ENCODE measurements around the gene RRP7A.
"Not testable (repeated sequence)": the region's sequence is repeated elsewhere in the genome, so short reads cannot be mapped to it uniquely, and the experiment has no call there.

The RRP7A gene

DNA sequence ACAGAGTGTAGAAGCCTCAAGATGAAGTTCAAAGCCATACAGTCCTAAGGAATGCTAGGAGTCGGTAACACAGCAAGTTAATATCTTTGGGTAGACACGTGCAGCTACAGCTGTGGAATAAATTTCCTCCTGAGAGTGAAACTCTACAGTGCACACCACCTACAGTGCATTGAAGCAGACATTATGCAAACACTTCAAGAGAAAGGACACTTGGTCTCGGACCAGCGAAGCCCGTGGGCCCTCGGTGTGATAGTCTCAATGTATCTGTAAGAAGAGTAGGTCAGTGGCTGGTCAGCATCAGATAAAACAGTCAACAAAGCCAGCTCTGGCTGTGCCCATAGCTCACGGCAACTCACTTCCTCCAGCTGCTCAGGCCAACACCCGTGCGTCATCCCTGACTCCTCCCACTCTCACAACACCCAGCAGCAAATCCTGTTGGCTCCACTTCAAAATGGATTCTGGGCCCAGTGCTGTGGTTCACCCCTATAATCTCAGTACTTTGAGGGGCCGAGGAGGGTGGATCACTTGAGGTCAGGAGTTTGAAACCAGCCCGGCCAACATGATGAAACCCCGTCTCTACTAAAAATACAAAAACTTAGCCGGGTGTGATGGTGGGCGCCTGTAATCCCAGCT lies 17.7 kb upstream of the RRP7A start:
- H3K36me3 ChIP-seq (ENCODE audit: control insufficient read depth in 4 of 4, insufficient read depth in 4 of 4, low read length in 3 of 4); CTCF ChIA-PET; H3K27me3 ChIP-seq (replicated peaks in 2 of 5; ENCODE audit: control insufficient read depth in 4 of 5, insufficient read depth in 5 of 5, low read length in 4 of 5); H3K4me1 ChIP-seq (ENCODE audit: control extremely low read depth in 1 of 4, control insufficient read depth in 4 of 4, insufficient read depth in 4 of 4, low read length in 3 of 4); H3K9me3 ChIP-seq (ENCODE audit: control extremely low read depth in 1 of 5, control insufficient read depth in 4 of 5, insufficient read depth in 2 of 5, low read depth in 1 of 5, low read length in 4 of 5); H3K27ac ChIP-seq (ENCODE audit: insufficient read depth in 1 of 2, low read depth in 1 of 2, low read length in 2 of 2, poor library complexity in 1 of 2, severe bottlenecking in 2 of 2); H3K4me3 ChIP-seq (ENCODE audit: control insufficient read depth in 1 of 7, extremely low read depth in 1 of 7, insufficient read depth in 4 of 7, low read depth in 2 of 7, low read length in 6 of 7); POLR2A ChIA-PET; DNase-seq: not testable (repeated sequence)
- WGBS (ENCODE audit: insufficient coverage), result 97% methylated on average over 5 of the region's 14 CpGs

DNA sequence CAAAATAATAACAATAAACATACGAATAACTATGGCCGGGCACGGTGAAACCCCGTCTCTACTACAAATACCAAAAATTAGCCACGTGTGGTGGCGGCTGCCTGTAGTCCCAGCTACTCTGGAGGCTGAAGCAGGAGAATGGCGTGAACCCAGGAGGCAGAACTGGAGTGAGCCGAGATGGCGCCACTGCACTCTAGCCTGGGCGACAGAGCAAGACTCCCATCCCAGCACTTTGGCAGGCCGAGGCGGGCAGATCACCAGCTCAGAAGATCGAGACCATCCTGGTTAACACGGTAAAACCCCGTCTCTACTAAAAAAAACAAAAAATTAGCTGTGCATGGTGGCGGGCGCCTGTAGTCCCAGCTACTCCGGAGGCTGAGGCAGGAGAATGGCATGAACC lies 17.0 kb upstream of the RRP7A start:
- H3K36me3 ChIP-seq (ENCODE audit: control insufficient read depth in 4 of 4, insufficient read depth in 4 of 4, low read length in 3 of 4); CTCF ChIA-PET; DNase-seq; H3K27ac ChIP-seq (ENCODE audit: insufficient read depth in 1 of 2, low read depth in 1 of 2, low read length in 2 of 2, poor library complexity in 1 of 2, severe bottlenecking in 2 of 2); H3K4me3 ChIP-seq (ENCODE audit: control insufficient read depth in 1 of 7, extremely low read depth in 1 of 7, insufficient read depth in 4 of 7, low read depth in 2 of 7, low read length in 6 of 7); POLR2A ChIA-PET; H3K4me1 ChIP-seq (ENCODE audit: control extremely low read depth in 1 of 4, control insufficient read depth in 4 of 4, insufficient read depth in 4 of 4, low read length in 3 of 4); H3K9me3 ChIP-seq (ENCODE audit: control extremely low read depth in 1 of 5, control insufficient read depth in 4 of 5, insufficient read depth in 2 of 5, low read depth in 1 of 5, low read length in 4 of 5); H3K27me3 ChIP-seq (replicated peaks in 2 of 5; ENCODE audit: control insufficient read depth in 4 of 5, insufficient read depth in 5 of 5, low read length in 4 of 5): not testable (repeated sequence)
- WGBS (ENCODE audit: insufficient coverage), result 96% methylated on average over 14 of the region's 18 CpGs

DNA sequence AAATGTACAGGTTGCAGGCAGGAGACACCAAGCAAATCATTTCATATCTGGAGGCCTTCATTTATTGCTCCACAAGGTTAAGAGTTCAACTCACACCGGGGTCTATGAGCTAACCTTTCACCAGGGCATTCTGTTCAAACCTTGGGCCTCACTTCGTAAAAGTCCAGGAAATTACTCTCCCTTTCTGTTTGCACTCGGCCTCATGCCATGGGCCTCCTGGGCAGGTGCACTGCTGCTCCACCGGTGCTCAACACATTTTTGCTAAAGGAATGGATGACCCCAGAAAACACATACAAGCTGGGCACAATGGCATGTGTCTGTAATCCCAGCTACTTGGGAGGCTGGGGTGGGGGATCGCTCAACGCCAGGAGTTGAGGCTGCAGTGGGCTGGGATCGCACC lies 16.6 kb upstream of the RRP7A start:
- H3K27me3 ChIP-seq (replicated peaks in 2 of 5; ENCODE audit: control insufficient read depth in 4 of 5, insufficient read depth in 5 of 5, low read length in 4 of 5), result no peaks in the 10 kb centered on the region
- no peak overlapping the region for H3K27ac ChIP-seq (ENCODE audit: insufficient read depth in 1 of 2, low read depth in 1 of 2, low read length in 2 of 2, poor library complexity in 1 of 2, severe bottlenecking in 2 of 2)
- CTCF ChIA-PET, result no interaction called here
- no peaks in the 10 kb centered on the region for H3K9me3 ChIP-seq (ENCODE audit: control extremely low read depth in 1 of 5, control insufficient read depth in 4 of 5, insufficient read depth in 2 of 5, low read depth in 1 of 5, low read length in 4 of 5)
- POLR2A ChIA-PET, result no interaction called here
- DNase-seq, result no peak
- no peaks in the 10 kb centered on the region for H3K36me3 ChIP-seq (ENCODE audit: control insufficient read depth in 4 of 4, insufficient read depth in 4 of 4, low read length in 3 of 4)
- no peak overlapping the region for H3K4me3 ChIP-seq (ENCODE audit: control insufficient read depth in 1 of 7, extremely low read depth in 1 of 7, insufficient read depth in 4 of 7, low read depth in 2 of 7, low read length in 6 of 7)
- WGBS (ENCODE audit: insufficient coverage), result 94% methylated on average over 6 of the region's 7 CpGs
- peaks cover 0 to 2% (median under 1%) of the 10 kb centered on the region in 4 experiments for H3K4me1 ChIP-seq (ENCODE audit: control extremely low read depth in 1 of 4, control insufficient read depth in 4 of 4, insufficient read depth in 4 of 4, low read length in 3 of 4)

DNA sequence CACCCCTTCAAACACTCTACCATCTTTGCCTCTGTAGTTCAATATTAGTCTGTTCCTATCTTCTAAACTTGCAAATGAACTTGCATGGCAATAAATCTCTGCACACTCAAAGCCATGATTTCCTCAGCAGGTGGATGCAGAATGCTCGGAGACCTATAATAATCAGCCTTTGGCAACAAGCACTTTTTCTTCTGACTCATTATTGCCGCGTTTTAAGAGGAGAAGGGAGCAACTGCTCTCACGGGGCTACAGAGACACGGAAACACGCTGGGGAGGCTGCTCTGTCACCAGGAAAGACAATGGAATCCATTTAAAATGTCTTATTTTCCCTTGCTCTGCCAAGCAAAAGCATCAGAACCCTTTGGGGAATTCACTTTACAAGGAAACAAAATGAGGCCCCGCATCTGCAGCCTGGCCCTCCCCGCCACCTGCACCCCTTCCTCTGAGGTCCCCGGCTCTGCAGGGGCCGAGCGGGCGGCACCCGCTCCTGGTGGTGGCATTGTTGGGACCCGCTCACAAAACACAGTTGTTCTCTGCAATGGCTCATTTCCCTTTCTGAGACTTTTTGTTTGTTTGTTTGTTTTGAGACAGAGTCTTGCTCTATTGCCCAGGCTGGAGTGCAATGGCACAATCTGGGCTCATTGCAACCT lies 15.6 kb upstream of the RRP7A start:
- POLR2A ChIA-PET; H3K4me3 ChIP-seq (ENCODE audit: control insufficient read depth in 1 of 7, extremely low read depth in 1 of 7, insufficient read depth in 4 of 7, low read depth in 2 of 7, low read length in 6 of 7); H3K27ac ChIP-seq (ENCODE audit: insufficient read depth in 1 of 2, low read depth in 1 of 2, low read length in 2 of 2, poor library complexity in 1 of 2, severe bottlenecking in 2 of 2); H3K4me1 ChIP-seq (ENCODE audit: control extremely low read depth in 1 of 4, control insufficient read depth in 4 of 4, insufficient read depth in 4 of 4, low read length in 3 of 4); CTCF ChIA-PET; DNase-seq; H3K9me3 ChIP-seq (ENCODE audit: control extremely low read depth in 1 of 5, control insufficient read depth in 4 of 5, insufficient read depth in 2 of 5, low read depth in 1 of 5, low read length in 4 of 5); H3K27me3 ChIP-seq (replicated peaks in 2 of 5; ENCODE audit: control insufficient read depth in 4 of 5, insufficient read depth in 5 of 5, low read length in 4 of 5); H3K36me3 ChIP-seq (ENCODE audit: control insufficient read depth in 4 of 4, insufficient read depth in 4 of 4, low read length in 3 of 4): not testable (repeated sequence)
- no CpG with 5 or more reads among the region's 14 CpGs for WGBS (ENCODE audit: insufficient coverage)

DNA sequence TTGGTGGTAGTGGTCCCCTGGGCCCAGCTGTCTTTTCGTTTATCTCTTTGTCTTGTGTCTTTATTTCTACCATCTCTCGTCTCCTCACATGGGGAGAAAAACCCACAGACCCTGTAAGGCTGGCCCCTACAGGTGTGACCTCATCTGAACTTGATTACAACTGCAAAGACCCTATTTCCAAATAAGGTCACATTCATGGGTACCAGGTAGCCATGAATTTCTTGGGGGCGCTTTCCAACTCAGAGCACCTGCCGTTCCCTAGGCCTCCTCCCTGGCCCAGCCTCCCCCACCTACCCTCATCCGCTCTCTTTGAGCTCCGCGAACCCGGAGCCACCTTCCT lies 14.0 kb upstream of the RRP7A start:
- H3K9me3 ChIP-seq (ENCODE audit: control extremely low read depth in 1 of 5, control insufficient read depth in 4 of 5, insufficient read depth in 2 of 5, low read depth in 1 of 5, low read length in 4 of 5), result no peaks in the 10 kb centered on the region
- H3K4me1 ChIP-seq (ENCODE audit: control extremely low read depth in 1 of 4, control insufficient read depth in 4 of 4, insufficient read depth in 4 of 4, low read length in 3 of 4), result peaks cover 0 to 2% (median under 1%) of the 10 kb centered on the region in 4 experiments
- H3K4me3 ChIP-seq (ENCODE audit: control insufficient read depth in 1 of 7, extremely low read depth in 1 of 7, insufficient read depth in 4 of 7, low read depth in 2 of 7, low read length in 6 of 7), result no peak overlapping the region
- 100% methylated on average over 6 of the region's 8 CpGs for WGBS (ENCODE audit: insufficient coverage)
- no peak for DNase-seq
- ChIA-PET CTCF (interaction anchor here (1.3 kb wide), 1 partner anchor 16 kb away, joined by 4 read pairs; no protein-coding TSS in a partner anchor), POLR2A (no interaction called here)
- no peak overlapping the region for H3K27ac ChIP-seq (ENCODE audit: insufficient read depth in 1 of 2, low read depth in 1 of 2, low read length in 2 of 2, poor library complexity in 1 of 2, severe bottlenecking in 2 of 2)
- H3K27me3 ChIP-seq (replicated peaks in 2 of 5; ENCODE audit: control insufficient read depth in 4 of 5, insufficient read depth in 5 of 5, low read length in 4 of 5), result no peaks in the 10 kb centered on the region
- H3K36me3 ChIP-seq (ENCODE audit: control insufficient read depth in 4 of 4, insufficient read depth in 4 of 4, low read length in 3 of 4), result no peaks in the 10 kb centered on the region

DNA sequence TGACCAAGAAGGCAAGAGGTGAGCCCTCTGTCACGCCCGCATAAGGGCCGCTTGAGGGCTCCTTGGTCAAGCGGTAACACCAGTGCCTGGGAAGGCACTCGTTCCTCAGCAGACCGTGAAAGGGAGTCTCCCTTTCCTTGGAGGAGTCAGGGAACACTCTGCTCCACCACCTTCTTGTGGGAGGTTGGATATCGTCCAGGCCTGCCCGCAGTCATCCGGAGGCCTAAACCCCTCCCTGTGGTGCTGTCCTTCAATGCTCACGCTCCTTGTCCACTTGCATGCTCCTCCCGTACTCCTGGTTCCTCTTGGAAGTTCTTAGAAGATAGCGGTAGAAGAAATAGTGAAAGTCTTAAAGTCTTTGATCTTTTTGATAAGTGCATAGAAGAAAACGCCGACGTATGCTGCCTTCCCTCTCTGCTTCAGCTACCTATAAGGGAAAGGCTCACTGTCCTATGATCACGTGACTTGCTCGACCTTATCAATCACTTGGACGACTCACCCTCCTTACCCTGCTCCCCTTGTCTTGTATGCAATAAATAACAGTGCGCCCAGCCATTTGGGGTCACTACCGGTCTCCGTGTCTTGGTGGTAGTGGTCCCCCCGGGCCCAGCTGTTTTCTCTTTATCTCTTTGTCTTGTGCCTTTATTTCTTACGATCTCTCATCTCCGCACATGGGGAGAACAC lies 11.9 kb upstream of the RRP7A start:
- POLR2A ChIA-PET; H3K27me3 ChIP-seq (replicated peaks in 2 of 5; ENCODE audit: control insufficient read depth in 4 of 5, insufficient read depth in 5 of 5, low read length in 4 of 5); H3K4me1 ChIP-seq (ENCODE audit: control extremely low read depth in 1 of 4, control insufficient read depth in 4 of 4, insufficient read depth in 4 of 4, low read length in 3 of 4); H3K4me3 ChIP-seq (ENCODE audit: control insufficient read depth in 1 of 7, extremely low read depth in 1 of 7, insufficient read depth in 4 of 7, low read depth in 2 of 7, low read length in 6 of 7); H3K27ac ChIP-seq (ENCODE audit: insufficient read depth in 1 of 2, low read depth in 1 of 2, low read length in 2 of 2, poor library complexity in 1 of 2, severe bottlenecking in 2 of 2); DNase-seq; CTCF ChIA-PET; H3K9me3 ChIP-seq (ENCODE audit: control extremely low read depth in 1 of 5, control insufficient read depth in 4 of 5, insufficient read depth in 2 of 5, low read depth in 1 of 5, low read length in 4 of 5); H3K36me3 ChIP-seq (ENCODE audit: control insufficient read depth in 4 of 4, insufficient read depth in 4 of 4, low read length in 3 of 4): not testable (repeated sequence)
- 97% methylated on average over 15 of the region's 24 CpGs for WGBS (ENCODE audit: insufficient coverage)

DNA sequence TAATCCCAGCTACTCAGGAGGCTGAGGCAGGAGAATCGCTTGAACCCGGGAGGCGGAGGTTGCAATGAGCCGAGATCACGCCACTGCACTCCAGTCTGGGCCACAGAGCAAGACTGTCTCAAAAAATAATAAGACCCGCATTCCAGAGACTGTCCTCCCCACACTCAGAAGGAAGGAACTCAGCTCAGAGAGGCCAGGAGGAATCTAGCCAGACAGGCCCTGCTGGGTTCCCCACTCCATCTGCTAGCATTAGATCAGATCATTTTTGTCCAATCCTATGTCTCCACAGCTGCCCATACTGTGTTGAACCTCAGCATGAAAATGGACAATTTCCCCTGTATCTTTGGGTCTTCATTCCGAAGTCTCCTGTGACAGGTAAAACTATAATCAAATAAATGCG lies 9.8 kb upstream of the RRP7A start:
- POLR2A ChIA-PET, result not testable (repeated sequence)

More for the DNA sequence above, 9.8 kb upstream of the RRP7A start:
- CTCF ChIA-PET; H3K4me1 ChIP-seq (ENCODE audit: control extremely low read depth in 1 of 4, control insufficient read depth in 4 of 4, insufficient read depth in 4 of 4, low read length in 3 of 4); DNase-seq; H3K36me3 ChIP-seq (ENCODE audit: control insufficient read depth in 4 of 4, insufficient read depth in 4 of 4, low read length in 3 of 4); H3K27me3 ChIP-seq (replicated peaks in 2 of 5; ENCODE audit: control insufficient read depth in 4 of 5, insufficient read depth in 5 of 5, low read length in 4 of 5); H3K9me3 ChIP-seq (ENCODE audit: control extremely low read depth in 1 of 5, control insufficient read depth in 4 of 5, insufficient read depth in 2 of 5, low read depth in 1 of 5, low read length in 4 of 5); H3K27ac ChIP-seq (ENCODE audit: insufficient read depth in 1 of 2, low read depth in 1 of 2, low read length in 2 of 2, poor library complexity in 1 of 2, severe bottlenecking in 2 of 2); H3K4me3 ChIP-seq (ENCODE audit: control insufficient read depth in 1 of 7, extremely low read depth in 1 of 7, insufficient read depth in 4 of 7, low read depth in 2 of 7, low read length in 6 of 7): not testable (repeated sequence)
- WGBS (ENCODE audit: insufficient coverage), result 95% methylated on average over 4 of the region's 8 CpGs

All from common myeloid progenitor, CD34-positive (primary cell).